DMS53 treated with DMSO at 0.1 percent for 48 hours (cell line): ENCODE measurements around the gene PSEN2.

ENCODE experiments used
- DNase-seq: peaks from one replicate; lab custom pipeline; 2025; ENCODE audit not compliant: unreplicated experiment; lab: John Stamatoyannopoulos, UW

The PSEN2 gene

GRCh38 chr1:226884966-226885820, 14.8 kb downstream of the PSEN2 start:
- DNase-seq = no peak

GRCh38 chr1:226886122-226886901, 15.9 kb downstream of the PSEN2 start:
- DNase-seq = no peak

- no peak for DNase-seq
Observed at GRCh38 chr1:226887006-226887405, 16.6 kb downstream of the PSEN2 start.

GRCh38 chr1:226888021-226888420, 17.6 kb downstream of the PSEN2 start:
- DNase-seq = no peak

- no peak for DNase-seq
Observed at GRCh38 chr1:226888816-226889215, 18.4 kb downstream of the PSEN2 start.

- DNase-seq = no peak
Observed at GRCh38 chr1:226889616-226890330, 19.4 kb downstream of the PSEN2 start.

- DNase-seq = no peak
Observed at GRCh38 chr1:226890331-226891108, 20.1 kb downstream of the PSEN2 start.

GRCh38 chr1:226891346-226891745, 20.9 kb downstream of the PSEN2 start:
- DNase-seq = no peak

- no peak for DNase-seq
Observed at GRCh38 chr1:226891846-226892523, 21.6 kb downstream of the PSEN2 start.

GRCh38 chr1:226892524-226892875, 22.1 kb downstream of the PSEN2 start:
- DNase-seq = no peak

- DNase-seq = no peak
Observed at GRCh38 chr1:226893936-226894335, 23.5 kb downstream of the PSEN2 start.

- no peak for DNase-seq
Observed at GRCh38 chr1:226894826-226895225, 24.4 kb downstream of the PSEN2 start.

- DNase-seq = no peak
Observed at GRCh38 chr1:226895644-226896043, 25.2 kb downstream of the PSEN2 start.

GRCh38 chr1:226898246-226898645, 27.8 kb downstream of the PSEN2 start:
- DNase-seq = no peak

GRCh38 chr1:226901421-226901820, 31.0 kb downstream of the PSEN2 start:
- no peak for DNase-seq

GRCh38 chr1:226902601-226903000, 32.2 kb downstream of the PSEN2 start:
- no peak for DNase-seq

- no peak for DNase-seq
Observed at GRCh38 chr1:226903819-226904716, 33.7 kb downstream of the PSEN2 start.

- no peak for DNase-seq
Observed at GRCh38 chr1:226904772-226905171, 34.4 kb downstream of the PSEN2 start.

- no peak for DNase-seq
Observed at GRCh38 chr1:226908419-226908818, 38.0 kb downstream of the PSEN2 start.
